Posterior cingulate gyrus (tissue), 11 donors: Measurements from ENCODE around the gene TEKT4.
"Not testable (repeated sequence)": the region's sequence is repeated elsewhere in the genome, so short reads cannot be mapped to it uniquely, and the experiment has no call there.

Experiments used
- DNase-seq, 10 donors: peaks; one replicate each; pipeline versions ENCODE4 v3.0.0 to v3.0.0-alpha.2; 2020 to 2021; ENCODE audit warnings: mixed read lengths in 3 of 10
- intact Hi-C: fragments of 100-400 bp; cut with DNase I; formaldehyde crosslinking; loops from one replicate; pipeline ENCODE4 v1.15.1; 2023

TEKT4 gene

DNA sequence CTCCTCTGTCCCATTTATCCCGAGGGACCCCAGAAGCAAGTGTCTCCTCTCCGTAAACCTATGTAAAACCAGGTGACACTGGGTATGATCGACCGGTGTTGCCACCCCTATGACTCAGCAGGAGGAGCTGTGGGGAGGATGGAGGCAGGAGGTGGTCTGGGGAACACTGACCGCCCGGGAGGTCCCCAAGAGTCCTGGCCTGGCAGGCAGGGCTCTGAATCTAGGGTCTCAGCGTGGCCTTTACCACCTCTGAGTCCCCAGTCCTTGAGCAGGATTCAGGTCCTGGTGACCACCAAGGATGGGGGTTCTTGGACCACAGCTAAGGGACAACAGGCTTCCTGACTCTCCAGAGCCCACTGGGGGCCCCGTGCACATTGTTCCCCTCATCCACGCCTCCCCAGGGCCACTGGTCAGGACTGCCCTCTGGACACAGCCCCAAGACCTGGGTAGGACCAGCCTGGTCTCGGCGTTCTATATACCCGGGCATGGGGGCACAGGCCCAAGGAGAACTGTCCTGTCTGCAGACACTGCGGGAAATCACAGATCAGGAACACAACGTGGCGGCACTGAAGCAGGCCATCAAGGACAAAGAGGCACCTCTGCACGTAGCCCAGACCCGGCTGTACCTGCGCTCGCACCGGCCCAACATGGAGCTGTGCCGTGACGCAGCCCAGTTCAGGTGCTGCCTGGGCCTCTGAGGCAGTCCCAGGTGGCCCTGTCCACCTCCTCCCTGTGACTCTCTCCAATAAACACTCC is 4.0 kb downstream of the TEKT4 start:
- intact Hi-C loops = no loop called here
- DNase-seq = peak in 3 of 10 donors; percentile 60 to 67 (median 67)

DNA sequence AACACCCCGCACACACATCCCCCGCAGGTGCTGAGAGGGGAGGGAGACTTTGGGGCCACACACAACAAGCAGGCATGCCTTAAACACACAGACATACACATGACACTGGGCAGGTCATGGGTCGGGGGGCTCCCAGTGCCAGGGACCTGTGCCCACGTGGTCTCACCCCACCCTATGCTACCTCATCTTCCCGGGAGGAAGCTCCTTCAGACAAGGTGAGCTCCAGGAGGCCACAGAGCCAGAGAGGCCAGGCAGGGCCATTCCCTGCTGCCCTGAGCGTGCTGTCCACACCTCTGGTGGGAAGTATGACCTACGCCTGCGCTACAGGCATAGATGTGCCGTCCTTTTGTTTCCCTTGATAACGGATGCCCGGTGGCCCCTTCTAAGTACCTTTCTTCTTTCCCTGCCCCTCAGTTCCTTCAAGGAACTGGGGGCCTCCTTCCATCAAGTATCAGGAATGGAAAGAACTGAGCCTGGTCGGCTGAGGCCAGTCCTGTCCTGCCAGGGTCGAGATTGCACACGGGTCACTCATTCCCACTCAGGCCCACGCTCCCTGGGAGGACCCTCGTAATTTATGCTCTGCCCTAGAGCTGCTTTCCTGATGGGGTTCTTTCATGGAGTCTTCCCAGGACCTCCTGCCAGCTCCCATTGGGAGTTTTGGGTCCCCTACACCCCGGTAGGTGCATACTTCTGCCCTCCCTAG is 4.7 kb downstream of the TEKT4 start:
- no peak for DNase-seq
- intact Hi-C loops = no loop called here

DNA sequence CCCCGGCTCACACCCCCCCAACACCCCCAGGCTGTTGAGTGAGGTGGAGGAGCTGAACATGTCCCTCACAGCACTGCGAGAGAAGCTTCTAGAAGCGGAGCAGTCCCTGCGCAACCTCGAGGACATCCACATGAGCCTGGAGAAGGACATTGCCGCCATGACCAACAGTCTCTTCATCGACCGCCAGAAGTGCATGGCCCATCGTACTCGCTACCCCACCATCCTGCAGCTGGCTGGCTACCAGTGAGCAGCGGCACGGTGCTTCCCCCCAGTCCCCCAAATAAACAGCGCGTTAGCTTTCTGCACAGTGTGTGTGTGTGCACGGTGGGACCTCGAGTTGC is 5.3 kb downstream of the TEKT4 start:
- intact Hi-C loops = no loop called here
- no peak for DNase-seq

DNA sequence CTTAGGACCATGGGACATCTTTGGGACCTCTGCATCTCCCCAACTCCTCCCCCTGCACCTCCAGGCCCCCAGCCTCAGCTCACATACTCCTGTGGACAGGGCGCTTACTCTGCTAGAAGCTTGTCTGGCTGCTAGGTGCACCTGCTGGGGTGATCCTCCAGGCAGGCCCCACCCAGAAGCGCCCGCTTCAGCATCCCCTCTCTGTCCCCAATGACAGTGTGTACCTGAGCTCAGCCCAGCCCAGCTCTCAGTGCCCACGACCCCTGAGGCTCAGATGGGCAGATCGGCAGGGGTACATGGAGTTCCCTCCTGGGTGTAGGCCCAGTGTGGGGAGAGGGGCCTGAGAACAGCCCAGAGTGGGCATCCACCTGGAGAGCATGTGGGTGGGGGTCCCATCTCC is 5.9 kb downstream of the TEKT4 start:
- peak in 1 of 10 donors; percentile 75 for DNase-seq
- intact Hi-C loops = no loop called here

DNA sequence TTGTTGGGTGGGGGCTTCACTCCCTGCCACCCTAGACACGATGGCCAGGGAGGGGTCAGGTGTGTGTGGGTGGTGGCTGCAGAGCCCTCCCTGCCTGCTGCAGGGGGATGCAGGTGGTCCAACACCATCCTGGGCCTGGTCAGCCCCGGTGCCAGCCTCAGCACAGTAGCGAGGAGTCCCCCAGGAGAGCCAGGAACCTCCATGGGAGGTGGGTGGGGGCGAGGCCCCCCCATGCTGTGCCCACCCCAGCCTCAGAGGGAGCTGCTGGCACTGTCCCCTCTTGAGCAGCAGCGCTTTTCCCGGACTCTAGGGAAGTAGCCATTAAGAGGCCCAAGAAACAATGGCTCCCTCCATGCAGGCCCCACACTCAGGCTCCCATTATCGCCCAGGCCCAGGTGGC is 7.3 kb downstream of the TEKT4 start:
- intact Hi-C loops, DNase-seq: not testable (repeated sequence)

DNA sequence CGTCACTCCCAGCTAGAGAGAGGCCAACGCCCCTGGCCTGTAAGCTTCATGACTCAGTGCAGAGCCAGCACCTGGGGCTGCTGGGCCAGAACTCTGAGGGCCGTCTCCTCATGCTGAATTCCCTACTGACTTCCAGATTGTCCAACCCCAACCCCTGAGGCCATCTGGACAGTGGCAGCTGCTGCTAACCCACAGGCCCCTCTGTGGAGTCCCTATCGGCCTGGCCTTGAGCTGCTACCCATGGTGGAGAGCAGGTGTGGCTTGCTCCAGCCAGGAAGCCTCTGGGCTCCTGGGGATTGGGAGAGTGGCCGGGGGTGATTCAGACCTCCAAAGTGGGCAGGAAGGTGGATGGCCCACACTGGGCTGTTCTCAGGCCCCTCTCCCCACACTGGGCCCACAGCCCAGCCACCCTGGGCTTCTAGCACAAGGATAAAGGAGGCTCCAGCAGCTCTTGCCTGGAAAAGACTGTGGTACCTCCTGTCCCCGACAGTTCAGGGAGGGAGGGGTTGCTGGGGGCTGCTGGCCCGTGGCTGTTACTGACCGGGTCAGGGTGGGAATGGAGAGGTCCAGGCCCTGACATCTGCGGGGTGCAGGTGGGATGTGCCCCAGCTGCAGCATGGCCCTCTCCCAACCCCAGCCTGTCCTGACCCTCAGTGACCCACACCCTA is 8.2 kb downstream of the TEKT4 start:
- intact Hi-C loops = no loop called here
- DNase-seq = peak in 1 of 10 donors; percentile 70

DNA sequence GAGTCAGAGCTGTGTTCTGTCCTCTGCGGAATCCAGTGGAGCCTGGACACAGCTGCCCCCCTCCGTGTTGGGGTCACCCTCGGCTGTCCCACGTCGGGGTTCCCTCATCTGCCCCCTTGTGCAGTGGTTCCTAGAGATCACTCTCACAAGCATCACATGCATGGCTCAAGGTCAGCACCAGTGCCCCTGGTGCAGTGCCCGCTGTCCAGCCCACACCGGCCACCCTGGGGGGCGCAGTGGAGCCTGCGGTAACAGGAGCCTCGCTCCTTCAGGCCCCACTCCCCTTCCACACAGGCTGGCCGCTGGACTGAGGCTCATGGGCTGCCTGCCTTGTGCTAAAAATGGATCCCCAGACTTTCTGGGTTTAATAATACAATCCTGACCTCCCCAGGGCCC is 8.8 kb downstream of the TEKT4 start:
- no peak for DNase-seq
- intact Hi-C loops = no loop called here

DNA sequence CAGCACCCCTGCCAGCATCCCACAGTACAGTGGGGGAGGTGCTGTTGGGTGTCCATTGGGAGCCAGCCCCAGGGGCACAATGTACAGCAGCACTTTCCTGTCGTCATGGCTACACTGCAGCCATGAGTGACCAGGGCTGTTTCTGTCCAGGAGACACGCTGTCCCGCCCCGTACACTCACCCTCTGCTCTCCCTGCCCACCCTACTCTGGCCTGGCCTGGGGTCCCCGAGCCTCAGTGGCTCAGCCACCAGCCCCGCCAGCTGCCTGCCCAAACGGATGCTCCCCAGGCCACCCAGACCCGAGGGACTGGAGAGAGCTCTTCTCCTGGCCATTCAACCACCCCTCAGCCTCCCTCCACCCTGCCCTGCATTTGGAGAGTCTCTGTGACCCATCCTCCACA is 9.3 kb downstream of the TEKT4 start:
- peak in 1 of 10 donors; percentile 59 for DNase-seq
- intact Hi-C loops = no loop called here

DNA sequence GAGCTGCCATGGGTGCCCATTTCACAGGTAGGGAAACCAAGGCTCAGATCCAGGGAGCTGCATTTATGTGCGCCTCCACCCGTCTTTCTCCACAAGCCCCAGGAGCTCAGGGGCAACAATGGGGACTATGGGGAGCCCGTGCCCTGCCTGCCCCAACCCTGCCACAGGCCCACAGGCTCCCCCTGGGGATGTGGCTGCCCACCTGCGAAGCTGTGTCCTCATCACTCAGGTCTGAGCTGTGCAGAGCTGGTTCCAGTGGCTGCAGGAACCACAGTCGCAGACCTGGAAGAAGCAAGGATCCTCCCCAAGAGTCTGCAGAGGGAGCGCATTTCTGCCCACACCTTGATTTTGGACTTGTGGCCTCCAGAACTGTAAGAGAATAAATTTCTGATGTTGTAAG is 9.8 kb downstream of the TEKT4 start:
- intact Hi-C loops = no loop called here
- peak in 1 of 10 donors; percentile 52 for DNase-seq

DNA sequence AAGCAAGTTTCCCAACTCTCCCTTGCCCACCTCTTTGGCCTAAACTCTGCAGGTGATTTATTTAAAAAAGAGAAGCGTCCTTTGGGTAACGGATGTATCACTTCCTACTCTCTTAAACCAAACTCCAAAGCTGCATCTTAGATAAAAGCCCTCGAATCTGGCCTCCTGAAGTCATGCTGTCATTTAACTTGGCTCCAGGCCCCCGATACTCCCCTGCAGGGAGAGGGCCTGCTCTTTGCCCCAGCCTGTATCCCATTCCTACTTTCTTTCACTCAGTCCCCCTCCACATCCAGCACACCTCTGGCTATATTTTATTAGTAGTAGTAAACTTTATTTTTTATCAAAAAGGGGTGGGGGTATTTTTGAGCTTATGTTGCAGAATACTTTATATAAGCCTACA is 19.0 kb downstream of the TEKT4 start:
- intact Hi-C loops = no loop called here
- no peak for DNase-seq

DNA sequence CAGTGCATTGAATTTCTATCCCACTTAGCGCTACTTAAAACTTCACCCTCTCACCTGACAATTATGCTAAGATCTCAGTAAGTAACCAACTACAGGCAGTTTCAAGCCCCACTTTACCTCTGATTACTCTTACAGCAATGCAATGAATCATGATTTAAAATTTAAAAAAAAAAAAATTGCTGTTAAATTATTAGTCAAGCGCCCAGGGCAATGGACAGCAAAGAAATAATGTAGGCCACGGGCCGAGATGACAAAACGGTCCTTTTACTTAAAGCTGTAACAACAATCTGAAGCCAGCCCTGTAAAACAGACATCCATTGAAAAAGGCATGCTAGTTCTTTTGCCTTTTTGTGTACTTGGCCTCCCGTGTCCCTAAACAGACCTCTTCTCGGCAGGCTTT is 24.0 kb downstream of the TEKT4 start:
- intact Hi-C loops, DNase-seq: not testable (repeated sequence)

DNA sequence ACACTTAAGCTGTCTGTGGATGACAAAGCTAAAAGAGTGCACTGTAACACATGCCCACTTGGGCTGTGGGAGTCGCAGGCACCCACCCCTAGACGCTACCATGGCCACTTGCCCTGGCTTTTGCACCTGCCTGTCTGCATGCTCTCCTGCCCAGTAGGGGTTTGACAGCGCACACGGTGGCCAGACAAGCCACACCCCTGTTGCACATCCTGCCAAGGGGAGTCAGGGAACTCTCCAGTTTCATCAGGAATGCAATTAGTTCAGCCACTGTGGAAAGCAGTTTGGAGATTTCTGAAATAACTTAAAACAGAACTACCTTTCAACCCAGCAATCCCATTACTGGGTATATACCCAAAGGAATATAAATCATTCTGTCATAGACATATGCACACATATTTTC is 35.7 kb downstream of the TEKT4 start:
- DNase-seq, intact Hi-C loops: not testable (repeated sequence)

DNA sequence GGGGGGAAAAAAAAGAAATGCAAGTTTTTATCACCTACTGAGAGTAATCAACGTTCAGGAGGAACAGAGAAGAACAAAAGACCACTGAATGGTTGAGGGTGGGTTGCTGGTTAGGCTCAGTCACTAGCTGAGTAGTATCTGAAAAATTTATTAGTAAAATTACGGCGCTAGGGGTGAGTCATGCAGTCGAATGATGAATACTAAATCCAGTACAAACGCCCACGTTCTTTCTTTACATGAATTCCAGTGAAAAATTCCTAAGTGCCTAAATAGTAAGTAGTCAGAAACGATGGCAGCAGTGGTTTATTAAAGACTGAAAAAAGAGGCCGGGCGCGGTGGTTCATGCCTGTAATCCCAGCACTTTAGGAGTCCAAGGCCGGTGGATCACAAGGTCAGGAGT is 52.0 kb downstream of the TEKT4 start:
- intact Hi-C loops = no loop called here
- no peak for DNase-seq

DNA sequence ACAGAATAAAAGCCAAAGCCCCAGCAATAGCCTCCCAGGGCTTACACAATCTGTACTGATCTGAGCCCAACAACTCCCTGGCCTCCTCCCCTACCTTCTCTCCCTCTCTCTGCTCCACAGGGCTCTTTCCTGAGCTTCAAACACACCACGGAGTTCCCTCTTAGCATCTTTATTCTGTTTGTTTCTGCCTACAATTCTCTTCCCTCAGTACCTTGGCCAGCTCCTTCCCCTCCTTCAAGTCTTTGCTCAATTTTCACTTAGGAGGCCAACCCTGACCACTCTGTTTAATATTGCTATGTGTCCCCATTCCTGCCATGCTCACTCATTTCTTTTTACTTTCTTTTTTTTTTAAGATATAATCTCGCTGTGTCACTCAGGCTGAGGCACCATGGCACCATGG is 53.8 kb downstream of the TEKT4 start:
- DNase-seq, intact Hi-C loops: not testable (repeated sequence)
